ENCODE results near the gene GAPVD1.
"Not testable (repeated sequence)": the region's sequence is repeated elsewhere in the genome, so short reads cannot be mapped to it uniquely, and the experiment has no call there.

GAPVD1 gene, protein sequence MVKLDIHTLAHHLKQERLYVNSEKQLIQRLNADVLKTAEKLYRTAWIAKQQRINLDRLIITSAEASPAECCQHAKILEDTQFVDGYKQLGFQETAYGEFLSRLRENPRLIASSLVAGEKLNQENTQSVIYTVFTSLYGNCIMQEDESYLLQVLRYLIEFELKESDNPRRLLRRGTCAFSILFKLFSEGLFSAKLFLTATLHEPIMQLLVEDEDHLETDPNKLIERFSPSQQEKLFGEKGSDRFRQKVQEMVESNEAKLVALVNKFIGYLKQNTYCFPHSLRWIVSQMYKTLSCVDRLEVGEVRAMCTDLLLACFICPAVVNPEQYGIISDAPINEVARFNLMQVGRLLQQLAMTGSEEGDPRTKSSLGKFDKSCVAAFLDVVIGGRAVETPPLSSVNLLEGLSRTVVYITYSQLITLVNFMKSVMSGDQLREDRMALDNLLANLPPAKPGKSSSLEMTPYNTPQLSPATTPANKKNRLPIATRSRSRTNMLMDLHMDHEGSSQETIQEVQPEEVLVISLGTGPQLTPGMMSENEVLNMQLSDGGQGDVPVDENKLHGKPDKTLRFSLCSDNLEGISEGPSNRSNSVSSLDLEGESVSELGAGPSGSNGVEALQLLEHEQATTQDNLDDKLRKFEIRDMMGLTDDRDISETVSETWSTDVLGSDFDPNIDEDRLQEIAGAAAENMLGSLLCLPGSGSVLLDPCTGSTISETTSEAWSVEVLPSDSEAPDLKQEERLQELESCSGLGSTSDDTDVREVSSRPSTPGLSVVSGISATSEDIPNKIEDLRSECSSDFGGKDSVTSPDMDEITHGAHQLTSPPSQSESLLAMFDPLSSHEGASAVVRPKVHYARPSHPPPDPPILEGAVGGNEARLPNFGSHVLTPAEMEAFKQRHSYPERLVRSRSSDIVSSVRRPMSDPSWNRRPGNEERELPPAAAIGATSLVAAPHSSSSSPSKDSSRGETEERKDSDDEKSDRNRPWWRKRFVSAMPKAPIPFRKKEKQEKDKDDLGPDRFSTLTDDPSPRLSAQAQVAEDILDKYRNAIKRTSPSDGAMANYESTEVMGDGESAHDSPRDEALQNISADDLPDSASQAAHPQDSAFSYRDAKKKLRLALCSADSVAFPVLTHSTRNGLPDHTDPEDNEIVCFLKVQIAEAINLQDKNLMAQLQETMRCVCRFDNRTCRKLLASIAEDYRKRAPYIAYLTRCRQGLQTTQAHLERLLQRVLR (N-terminal part only)

DNA sequence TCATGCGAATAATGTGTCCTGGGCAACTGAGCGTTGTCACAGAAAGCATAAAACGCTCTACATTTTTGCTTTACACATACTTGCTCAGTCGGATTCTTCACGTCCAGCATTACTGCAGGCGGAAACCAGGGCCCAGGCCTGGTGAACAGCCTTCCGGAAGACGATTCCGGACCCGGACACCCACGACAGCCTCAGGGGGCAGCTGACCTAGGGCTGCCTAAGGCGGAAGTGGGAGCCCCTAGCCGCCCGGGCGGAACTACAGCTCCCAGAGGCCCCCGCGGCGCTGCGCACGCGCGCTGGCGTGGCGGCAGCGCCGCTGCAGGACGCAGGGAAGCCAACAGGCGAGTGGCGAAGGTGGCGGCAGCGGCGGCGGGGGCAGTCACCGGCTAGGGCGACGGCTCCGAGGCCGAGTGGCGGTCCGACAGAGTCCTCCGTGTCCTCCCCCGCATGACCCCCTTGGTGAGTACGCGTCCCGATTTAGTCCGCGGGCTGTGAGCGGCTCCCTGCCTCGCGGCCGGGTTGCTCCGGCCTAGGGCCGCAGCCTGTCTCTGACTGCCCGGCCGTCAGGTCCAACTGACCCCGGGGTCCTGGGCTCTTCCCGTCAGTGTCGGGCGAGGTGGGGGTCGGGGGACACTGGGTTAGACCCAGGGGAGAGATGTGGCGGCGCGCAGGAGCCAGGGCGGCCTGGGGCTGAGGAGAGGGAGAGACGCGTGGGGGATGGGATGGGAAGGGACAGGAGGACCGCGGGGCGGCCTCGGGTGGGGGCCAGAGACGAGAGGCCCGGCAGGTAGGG lies at the start of gene GAPVD1:
Gene GAPVD1, plus strand, starts transcription at position 326 of the 793 bp plus-strand sequence. CDS start 37,096 bp downstream, outside the sequence.
- DNase-seq (ENCODE audit: low spot score): peak; percentile 98

DNA sequence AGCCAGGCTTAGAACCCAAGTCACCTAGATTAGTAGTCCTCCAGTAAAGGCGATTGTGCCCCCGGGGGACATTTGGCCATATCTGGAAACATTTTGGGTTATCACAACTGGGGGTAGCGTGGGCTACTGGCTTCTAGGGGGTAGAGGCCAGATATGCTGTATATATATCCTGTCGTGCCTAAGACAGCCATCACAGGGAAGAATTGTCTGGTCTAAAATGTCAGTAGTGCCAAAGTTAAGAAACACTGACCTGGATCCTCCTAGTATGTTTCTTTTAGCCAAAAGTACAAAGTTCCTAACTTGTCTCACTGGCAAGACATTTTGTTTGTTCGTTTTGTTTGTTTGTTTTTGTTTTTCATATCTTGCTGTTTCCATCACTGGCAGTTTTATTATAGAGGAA lies 47.4 kb upstream of the GAPVD1 start:
- no peak for DNase-seq (ENCODE audit: low spot score)

GRCh38 chr9:125218621-125219020 lies 43.0 kb upstream of the GAPVD1 start:
- no peak for DNase-seq (ENCODE audit: low spot score)

- not testable (repeated sequence) for DNase-seq (ENCODE audit: low spot score)
These were observed 36.8 kb upstream of the GAPVD1 start for GRCh38 chr9:125224858-125225257.

DNA sequence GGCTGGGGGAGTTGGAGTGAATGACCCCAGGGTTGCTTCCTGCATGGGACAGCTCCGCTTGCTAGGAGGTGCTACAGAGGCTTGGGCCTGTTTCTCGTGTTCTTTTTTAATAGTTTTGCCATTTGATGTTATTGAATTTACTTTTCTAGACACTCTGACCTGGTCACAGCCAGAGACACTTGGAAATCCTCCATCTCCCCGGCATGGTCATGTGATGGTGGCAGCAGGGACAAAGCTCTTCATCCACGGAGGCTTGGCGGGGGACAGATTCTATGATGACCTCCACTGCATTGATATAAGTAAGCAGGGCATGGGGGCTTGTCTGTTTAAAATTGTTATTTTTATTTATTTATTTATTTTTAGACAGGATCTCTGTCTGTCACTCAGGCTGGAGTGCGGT lies 33.9 kb upstream of the GAPVD1 start:
- DNase-seq (ENCODE audit: low spot score): no peak

GRCh38 chr9:125233678-125234077 lies 27.9 kb upstream of the GAPVD1 start:
- peak; percentile 86 for DNase-seq (ENCODE audit: low spot score)

- DNase-seq (ENCODE audit: low spot score): not testable (repeated sequence)
These were observed 27.5 kb upstream of the GAPVD1 start for GRCh38 chr9:125234099-125234498.

DNA sequence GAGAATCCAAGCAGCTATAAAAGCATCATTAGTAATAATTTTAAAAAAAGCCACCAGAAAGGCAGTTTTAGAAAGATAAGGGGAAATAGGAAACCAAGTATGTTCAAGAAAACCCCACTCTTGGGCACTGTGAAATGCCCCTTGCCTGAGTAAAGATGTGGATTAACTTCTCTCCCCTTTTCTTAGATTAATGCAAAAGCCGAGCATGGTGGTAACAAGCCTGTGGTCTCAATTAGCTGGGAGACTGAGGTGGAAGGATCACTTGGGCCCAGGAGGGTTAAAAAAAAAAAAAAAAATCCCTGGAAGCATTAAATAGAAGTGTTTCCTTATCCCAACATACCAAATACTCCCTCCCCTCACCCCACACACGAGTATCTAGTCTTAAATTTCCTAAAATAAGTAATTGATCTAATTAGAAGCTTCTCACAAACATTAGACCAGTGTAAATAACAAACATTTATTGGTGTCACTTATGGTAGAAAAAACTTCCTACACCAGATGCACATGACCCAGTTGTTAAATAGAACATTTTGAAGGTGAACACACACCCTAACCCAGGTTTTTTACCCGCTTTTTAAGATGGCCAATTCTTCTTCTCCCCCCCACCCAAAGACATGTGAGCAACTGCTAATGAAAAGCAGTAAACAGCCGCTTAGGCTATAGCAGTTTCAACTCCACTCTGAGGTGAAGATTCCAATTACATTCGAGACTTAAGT lies 25.7 kb upstream of the GAPVD1 start:
- DNase-seq (ENCODE audit: low spot score): no peak

DNA sequence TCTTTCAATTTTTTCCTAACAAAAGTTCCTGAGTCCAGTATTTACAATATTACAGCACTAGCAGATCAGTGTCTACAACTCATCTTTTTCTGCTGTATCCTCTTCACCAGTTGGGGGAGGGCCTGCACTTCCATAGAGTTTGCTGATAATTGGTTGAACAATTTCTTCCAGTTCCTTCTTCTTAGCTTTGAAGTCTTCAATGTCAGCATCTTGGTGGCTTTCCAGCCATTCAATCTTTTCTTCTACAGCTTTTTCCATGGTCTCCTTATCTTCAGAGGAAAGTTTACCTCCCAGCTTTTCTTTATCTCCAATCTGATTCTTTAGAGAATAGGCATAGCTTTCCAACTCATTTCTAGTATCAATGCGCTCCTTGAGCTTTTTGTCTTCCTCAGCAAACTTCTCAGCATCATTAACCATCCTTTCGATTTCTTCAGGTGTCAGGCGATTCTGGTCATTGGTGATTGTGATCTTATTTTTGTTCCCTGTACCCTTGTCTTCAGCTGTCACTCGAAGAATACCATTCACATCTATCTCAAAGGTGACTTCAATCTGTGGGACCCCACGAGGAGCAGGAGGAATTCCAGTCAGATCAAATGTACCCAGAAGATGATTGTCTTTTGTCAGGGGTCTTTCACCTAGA lies 25.0 kb upstream of the GAPVD1 start:
- not testable (repeated sequence) for DNase-seq (ENCODE audit: low spot score)

GRCh38 chr9:125238127-125238914 lies 23.3 kb upstream of the GAPVD1 start:
- no peak for DNase-seq (ENCODE audit: low spot score)

- no peak for DNase-seq (ENCODE audit: low spot score)
These were observed 22.6 kb upstream of the GAPVD1 start for GRCh38 chr9:125238915-125239446.

DNA sequence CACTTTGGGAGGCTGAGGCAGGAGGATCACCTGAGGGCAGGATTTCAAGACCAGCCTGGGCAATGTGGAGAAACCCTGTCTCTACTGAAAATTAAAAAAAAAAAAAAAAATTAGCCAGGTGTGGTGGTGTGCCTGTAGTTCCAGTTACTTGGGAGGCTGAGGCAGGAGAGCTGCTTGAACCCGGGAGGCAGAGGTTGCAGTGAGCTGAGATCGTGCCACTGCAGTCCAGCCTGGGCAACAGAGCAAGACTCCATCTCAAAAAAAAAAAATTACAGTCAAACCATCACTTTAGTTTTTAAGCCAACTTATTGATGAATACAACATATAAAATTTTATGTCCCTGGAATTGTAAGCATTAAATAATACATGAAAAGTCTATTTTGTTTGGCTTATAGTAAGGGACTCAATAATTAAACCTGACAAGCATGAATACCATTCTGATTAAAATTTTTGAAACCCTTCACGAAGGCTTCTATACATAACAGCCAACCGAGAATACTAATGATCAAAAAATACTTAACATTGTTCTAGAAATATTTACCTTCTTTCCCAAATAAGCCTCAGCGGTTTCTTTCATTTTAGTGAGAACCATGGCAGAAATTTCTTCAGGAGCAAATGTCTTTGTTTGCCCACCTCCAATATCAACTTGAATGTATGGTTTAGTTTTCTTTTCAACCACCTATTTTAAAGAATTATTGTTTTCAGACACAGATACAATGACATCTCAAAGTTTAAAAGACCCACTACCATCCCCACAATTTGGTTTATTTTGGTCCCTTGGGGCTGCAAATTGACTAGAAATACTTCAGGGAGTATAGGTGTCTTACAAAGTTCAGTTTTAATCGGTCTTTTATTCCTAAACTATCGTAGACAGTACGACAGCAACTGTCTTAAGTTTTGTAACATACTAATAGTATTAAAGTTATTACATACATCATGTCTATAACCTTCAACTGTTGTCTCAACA lies 21.7 kb upstream of the GAPVD1 start:
- no peak for DNase-seq (ENCODE audit: low spot score)

DNA sequence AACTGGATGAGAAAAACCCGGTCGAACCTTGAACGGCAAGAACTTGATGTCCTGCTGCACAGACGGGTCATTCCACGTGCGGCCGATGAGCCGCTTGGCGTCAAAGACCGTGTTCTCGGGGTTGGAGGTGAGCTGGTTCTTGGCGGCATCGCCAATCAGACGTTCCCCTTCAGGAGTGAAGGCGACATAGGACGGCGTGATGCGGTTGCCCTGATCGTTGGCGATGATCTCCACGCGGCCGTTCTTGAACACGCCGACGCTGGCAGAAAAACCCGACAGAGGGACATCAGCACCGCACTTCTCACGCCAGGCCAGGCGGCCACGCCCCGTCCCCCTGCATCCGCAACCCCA lies 21.0 kb upstream of the GAPVD1 start:
- DNase-seq (ENCODE audit: low spot score): no peak

DNA sequence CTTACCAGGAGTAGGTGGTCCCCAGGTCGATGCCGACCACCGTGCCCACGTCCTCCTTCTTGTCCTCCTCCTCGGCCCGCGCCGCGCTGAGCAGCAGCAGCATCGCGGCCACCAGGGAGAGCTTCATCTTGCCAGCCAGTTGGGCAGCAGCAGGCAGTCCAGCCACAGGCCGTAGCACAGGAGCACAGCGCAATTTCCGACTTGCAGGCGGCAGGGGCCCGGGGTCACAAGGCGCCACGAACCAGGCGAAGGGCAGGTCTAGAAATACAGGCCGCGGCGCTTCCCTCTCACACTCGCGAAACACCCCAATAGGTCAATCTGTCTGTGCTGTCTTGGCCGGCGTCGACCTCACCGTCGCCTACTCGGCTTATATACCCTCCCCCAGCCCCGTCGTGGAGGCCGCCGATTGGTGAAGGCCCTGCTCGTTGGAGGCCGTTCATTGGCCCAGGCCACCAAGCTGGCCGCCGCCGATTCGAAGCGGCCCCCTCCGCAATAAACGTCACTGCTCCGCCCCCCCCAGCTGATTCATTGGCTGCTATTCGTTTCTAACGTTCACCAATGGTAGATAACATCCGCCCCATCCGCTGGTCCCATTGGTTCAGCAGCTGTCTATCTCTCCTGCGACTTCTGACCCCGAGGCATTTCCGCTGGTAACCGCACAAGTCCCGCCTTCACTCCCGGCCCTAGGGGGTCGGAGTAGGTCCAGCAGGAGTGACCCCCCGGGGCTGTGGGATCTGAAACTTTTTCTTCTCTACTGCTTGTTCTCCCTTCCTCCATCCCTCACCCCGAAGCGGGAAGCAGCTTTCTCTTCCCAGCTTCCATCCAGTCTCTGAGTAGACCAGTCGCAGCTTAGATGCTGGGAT lies 20.4 kb upstream of the GAPVD1 start, which contains the start of gene HSPA5:
Gene HSPA5, minus strand, starts transcription at position 344 of the 863 bp plus-strand sequence. Its CDS starts 217 bp downstream, at position 127.
- DNase-seq (ENCODE audit: low spot score): peak; percentile 98

GRCh38 chr9:125241863-125242739 lies 19.5 kb upstream of the GAPVD1 start:
- DNase-seq (ENCODE audit: low spot score): peak; percentile 27

DNA sequence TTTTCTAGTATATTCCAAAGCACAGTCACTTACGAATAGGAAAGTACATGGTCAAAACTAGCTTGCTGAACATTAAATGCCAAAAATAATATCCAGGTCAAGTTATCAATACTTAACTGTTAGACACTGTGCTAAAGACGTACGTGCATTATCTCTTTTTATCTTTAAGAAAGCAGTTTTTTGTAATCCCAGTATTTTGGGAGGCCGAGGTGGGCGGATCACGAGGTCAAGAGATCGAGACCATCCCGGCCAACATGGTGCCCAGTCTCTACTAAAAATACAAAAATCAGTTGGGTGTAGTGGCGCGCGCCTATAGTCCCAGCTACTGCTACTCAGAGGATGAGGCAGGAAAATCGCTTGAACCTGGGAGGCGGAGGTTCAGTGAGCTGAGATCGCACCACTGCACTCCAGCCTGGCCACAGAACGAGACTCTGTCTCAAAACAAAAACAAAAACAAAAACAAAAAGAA lies 17.8 kb upstream of the GAPVD1 start:
- no peak for DNase-seq (ENCODE audit: low spot score)

All from hepatic stellate cell (primary cell).